ENCODE results near the gene MRC1.

MRC1 gene

DNA sequence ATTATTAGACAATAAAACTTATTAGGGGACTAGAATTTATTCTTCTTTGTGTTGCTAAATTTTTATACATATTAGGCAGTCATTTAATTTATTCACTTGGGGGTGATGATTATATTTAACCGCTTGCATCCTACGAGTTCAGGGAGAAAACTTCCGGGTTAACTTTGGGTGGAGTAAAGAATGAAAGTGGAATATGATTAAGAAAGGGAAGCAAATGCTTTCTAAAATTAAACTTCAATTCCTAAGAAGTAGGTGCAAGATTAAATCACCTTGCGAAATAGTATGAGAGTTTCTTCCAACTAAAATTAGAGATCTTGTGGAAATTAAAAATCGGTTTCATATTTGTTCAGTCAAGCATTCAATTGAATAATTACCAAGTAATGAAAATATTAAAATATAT lies 33.5 kb downstream of the MRC1 start:
- no peak for DNase-seq (ENCODE audit: low read depth in 2 of 3, low spot score in 2 of 3)

GRCh38 chr10:17847585-17848296 lies 38.6 kb downstream of the MRC1 start:
- DNase-seq (ENCODE audit: low read depth in 2 of 3, low spot score in 2 of 3): no peak

DNA sequence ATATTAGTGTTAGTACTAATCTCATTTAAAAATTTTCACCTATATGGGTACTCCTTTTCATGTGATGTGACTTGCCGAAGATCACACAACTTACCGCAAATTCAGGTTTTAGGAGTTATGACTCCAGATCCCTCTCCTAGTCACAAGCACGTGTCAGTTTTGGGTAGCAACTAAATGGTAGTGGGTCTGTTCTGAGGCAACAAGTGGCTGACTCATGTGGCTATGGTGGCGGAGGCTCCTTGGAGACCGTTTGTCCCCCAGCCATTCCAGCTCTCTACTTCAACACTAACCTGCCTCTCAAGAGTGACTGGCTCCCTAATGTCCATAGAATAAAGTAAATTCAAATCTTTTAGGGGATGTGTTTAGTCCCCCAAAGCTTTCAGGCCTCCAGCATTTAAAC lies 39.5 kb downstream of the MRC1 start:
- no peak for DNase-seq (ENCODE audit: low read depth in 2 of 3, low spot score in 2 of 3)

- no peak for DNase-seq (ENCODE audit: low read depth in 2 of 3, low spot score in 2 of 3)
Measured at GRCh38 chr10:17850501-17850900, 41.4 kb downstream of the MRC1 start.

DNA sequence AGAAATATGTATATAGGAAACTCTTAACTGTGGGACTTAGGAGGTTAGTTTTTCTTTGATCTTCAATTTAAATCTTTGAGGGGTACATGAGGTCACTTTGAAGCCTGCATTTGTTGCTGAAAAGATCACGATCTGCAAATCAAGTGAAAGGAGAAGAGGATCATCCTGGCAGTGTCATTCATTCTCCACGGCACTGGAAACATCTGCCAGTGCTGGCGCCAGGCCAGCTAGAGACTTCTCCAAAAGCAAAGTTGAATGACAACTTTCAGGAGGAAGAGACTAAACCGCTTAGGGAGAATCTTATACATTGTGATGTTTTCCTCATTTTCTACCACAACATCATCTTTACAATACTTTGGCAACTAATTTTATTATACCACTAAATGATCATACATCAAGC lies 42.5 kb downstream of the MRC1 start:
- no peak for DNase-seq (ENCODE audit: low read depth in 2 of 3, low spot score in 2 of 3)

DNA sequence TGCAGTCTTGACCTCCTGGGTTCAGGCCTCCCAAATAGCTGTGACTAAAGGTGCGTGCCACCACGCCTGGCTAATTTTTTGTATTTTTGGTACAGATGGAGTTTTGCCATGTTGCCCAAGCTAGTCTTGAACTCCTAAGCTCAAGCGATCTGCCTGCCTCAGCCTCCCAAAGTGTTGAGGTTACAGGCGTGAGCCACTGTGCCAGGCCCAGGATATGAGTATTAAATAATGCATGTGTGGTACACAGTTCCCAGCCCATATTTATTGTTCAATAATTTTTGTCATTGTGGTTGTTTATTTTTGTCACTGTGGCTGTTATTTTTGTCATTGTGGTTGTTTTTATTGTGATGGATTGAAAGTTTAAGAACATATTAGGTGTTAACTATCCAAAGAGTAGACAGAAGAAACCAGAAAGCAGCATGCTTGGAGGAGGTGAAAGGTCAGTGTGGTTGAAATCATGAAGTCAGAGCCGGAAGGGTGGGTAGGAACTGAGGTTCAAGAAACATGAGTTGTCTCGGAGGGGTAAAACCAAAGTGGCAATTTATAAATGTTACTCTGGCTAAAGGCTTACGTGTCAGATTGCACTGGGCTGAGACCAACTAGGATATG lies 45.0 kb downstream of the MRC1 start:
- no peak for DNase-seq (ENCODE audit: low read depth in 2 of 3, low spot score in 2 of 3)

- DNase-seq (ENCODE audit: low read depth in 2 of 3, low spot score in 2 of 3): no peak
Measured at GRCh38 chr10:17857040-17857439, 47.9 kb downstream of the MRC1 start.

GRCh38 chr10:17859492-17860156 lies 50.5 kb downstream of the MRC1 start:
- no peak for DNase-seq (ENCODE audit: low read depth in 2 of 3, low spot score in 2 of 3)

- no peak for DNase-seq (ENCODE audit: low read depth in 2 of 3, low spot score in 2 of 3)
Measured at GRCh38 chr10:17861760-17862159, 52.6 kb downstream of the MRC1 start.

DNA sequence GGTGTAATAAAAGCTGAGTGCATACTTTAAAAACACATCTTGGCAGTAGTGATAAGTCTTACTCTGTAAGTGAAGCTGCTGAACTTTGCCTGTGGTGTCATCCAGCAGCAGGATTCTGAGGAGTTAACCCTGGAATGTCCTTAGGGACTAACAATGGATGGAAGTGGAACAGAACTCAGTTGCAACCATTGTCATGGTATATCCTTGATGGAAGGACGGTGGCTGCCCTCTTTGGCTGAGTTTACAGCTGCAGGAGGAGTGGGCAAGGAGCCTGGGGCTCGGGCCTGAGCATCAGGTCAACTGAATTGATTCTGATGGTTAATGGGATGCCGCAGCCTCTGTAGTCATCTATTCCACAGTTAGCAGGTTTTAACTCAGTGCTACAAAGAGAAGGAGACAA lies 56.2 kb downstream of the MRC1 start:
- DNase-seq (ENCODE audit: low read depth in 2 of 3, low spot score in 2 of 3): no peak

DNA sequence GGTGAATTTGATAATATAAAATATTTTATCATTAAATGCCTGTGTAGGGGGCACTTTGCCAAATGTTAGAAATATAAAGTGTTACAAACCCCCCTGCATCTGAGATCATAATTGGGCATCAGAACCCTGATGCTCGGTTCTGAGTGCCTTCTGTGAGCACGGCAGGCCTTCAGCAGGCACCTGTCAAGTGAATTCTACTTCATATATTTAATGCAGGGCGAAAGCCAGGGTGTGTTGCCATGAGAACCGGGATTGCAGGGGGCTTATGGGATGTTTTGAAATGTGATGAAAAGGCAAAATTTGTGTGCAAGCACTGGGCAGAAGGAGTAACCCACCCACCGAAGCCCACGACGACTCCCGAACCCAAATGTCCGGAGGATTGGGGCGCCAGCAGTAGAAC lies 57.2 kb downstream of the MRC1 start:
- no peak for DNase-seq (ENCODE audit: low read depth in 2 of 3, low spot score in 2 of 3)

DNA sequence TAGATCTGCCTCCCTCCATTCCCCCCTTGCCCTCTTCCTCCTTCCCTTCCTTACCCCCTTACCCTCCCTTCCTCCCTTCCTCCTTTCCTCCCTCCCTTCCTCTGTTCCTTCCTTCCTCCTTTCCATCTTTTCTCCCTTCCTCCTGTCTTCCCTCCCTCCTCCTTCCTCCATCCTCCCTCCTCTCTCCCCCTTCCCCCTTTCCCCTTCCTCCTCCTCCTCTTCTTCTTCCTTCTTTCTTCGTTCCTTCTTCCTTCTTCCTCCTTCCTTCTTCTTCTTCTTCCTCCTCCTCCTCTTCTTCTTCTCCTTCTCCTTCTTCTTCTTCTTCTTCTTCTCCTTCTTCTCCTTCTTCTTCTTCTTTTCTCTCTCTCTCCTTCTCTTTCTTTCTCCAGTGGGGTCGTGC lies 57.9 kb downstream of the MRC1 start:
- no peak for DNase-seq (ENCODE audit: low read depth in 2 of 3, low spot score in 2 of 3)

- no peak for DNase-seq (ENCODE audit: low read depth in 2 of 3, low spot score in 2 of 3)
Measured at GRCh38 chr10:17871036-17871435, 61.9 kb downstream of the MRC1 start.

GRCh38 chr10:17872191-17873091 lies 63.3 kb downstream of the MRC1 start:
- DNase-seq (ENCODE audit: low read depth in 2 of 3, low spot score in 2 of 3): no peak

DNA sequence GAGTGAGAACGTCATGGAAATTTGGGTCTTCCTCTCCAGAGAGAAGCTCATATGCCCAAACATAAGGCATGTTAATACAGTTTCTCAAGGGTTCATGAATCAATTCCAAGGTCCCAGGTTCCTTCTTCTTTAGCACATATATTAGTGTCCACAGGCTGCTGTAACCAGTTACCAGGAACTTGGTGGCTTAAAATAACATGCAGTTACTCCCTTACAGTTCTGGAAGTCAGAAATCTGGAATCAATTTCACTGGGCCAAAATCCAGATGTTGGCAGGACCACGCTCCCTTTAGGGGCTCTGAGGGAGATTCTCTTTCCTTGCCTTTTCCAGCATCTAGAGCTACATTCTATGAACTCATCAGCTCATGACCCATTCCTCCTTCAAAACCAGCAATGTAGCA lies 64.8 kb downstream of the MRC1 start:
- no peak for DNase-seq (ENCODE audit: low read depth in 2 of 3, low spot score in 2 of 3)

DNA sequence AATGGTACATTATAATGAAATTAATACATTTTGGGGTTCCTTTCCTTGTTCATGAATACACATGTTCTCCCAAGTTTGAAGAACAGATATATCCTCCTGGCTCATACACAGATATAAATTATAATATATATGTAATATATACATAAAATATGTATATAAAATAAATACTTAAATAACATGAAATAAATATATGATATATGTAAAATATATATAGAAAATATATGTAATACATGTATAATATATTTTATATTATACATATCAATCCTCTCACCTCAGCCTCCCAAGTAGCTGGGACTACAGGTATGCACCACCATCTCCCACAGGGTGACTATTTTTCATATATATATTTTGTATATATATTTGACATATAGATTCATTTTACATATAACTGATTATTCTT lies 68.0 kb downstream of the MRC1 start:
- DNase-seq (ENCODE audit: low read depth in 2 of 3, low spot score in 2 of 3): no peak

DNA sequence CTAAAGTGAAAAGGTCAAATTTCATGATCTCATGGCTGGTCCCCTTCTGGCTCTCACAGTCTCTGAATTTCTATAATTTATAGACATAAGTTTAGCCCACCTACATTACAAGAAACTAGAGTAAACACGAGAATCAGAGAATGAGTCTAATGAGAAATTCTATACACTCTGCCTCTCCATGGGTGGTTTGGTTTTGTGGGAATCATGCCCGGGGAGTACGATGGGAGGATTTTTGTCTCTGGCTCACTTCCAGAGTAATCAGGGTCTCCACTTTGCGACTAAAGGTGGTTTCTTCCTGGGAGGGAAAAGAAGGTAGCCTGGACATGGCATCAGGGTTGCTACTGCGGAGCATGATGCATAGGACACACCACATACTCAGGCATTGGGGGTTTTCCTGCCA lies 69.7 kb downstream of the MRC1 start:
- DNase-seq (ENCODE audit: low read depth in 2 of 3, low spot score in 2 of 3): no peak

DNA sequence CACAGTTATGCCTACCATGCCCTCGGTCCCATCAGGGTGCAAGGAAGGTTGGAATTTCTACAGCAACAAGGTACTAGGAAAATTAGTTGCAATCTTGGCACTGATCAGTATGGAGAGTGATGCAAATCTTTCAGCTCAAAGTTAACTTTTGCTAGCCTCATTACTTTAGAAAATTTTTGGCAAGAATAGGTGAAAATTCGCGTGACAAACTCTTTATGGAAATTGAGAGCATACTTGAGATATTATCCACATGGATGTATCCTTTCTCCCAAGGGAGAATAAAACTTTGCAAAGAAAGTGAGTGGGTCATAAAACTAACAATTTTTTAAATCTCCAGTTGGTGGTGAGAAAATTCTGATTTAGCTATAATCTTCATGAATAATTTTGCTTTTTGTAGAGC lies 71.5 kb downstream of the MRC1 start:
- no peak for DNase-seq (ENCODE audit: low read depth in 2 of 3, low spot score in 2 of 3)

- DNase-seq (ENCODE audit: low read depth in 2 of 3, low spot score in 2 of 3): no peak
Measured at GRCh38 chr10:17882557-17882956, 73.4 kb downstream of the MRC1 start.

- no peak for DNase-seq (ENCODE audit: low read depth in 2 of 3, low spot score in 2 of 3)
Measured at GRCh38 chr10:17883621-17884020, 74.5 kb downstream of the MRC1 start.

GRCh38 chr10:17888189-17888588 lies 79.0 kb downstream of the MRC1 start:
- DNase-seq (ENCODE audit: low read depth in 2 of 3, low spot score in 2 of 3): no peak

DNA sequence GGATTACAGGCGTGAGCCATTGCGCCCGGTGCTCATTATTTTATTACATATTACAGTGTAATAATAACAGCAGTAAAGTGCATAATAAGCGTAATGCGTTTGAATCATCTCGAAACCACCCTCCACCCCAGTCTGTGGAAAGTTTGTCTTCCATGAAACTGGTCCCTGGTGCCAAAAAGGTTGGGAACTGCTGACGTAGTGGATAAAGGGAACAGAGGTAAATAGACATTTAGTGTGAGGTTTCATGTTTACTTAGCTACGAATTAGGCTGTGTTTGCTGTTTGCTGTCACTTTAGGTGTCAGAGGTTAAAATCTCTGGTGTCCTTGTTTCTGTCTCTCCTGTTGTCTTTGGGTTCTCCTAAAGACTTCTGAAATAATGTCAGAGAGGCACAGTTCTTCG lies 82.3 kb downstream of the MRC1 start:
- DNase-seq (ENCODE audit: low read depth in 2 of 3, low spot score in 2 of 3): no peak
